ENCODE measurements around the gene STXBP3. TPM values are rescaled to one million over a fixed set of nuclear protein-coding genes. Genes with fewer than 3 reads are reported as not detected.

STXBP3 gene
- total RNA-seq, 6 experiments from 2014 or later, result 42.2 to 44.6 (median 43.5) TPM

- no peaks in the 10 kb centered on the region for H3K9me3 Mint-ChIP-seq
- H3K36me3 Mint-ChIP-seq (ENCODE audit: low read depth), result no peaks in the 10 kb centered on the region
- no peak for DNase-seq
- H3K4me1 Mint-ChIP-seq (ENCODE audit: low read depth), result peaks cover 53% of the 10 kb centered on the region
- no peak overlapping the region for H3K4me3 Mint-ChIP-seq
- no peaks in the 10 kb centered on the region; the same call in 1 of the 2 replicates for H3K27me3 Mint-ChIP-seq (ENCODE audit: insufficient read depth)
- no peak for TF ChIP-seq CTCF (IDR thresholded peaks at IDR 0.05)
- no peak overlapping the region for H3K27ac Mint-ChIP-seq
Observed at GRCh38 chr1:108716437-108717230, 29.8 kb upstream of the STXBP3 start.

GRCh38 chr1:108717774-108718316 is 28.6 kb upstream of the STXBP3 start:
- no peak overlapping the region for H3K27ac Mint-ChIP-seq
- no peak for TF ChIP-seq CTCF (IDR thresholded peaks at IDR 0.05)
- no peaks in the 10 kb centered on the region for H3K9me3 Mint-ChIP-seq
- H3K36me3 Mint-ChIP-seq (ENCODE audit: low read depth), result no peaks in the 10 kb centered on the region
- H3K27me3 Mint-ChIP-seq (ENCODE audit: insufficient read depth), result no peaks in the 10 kb centered on the region; the same call in 1 of the 2 replicates
- DNase-seq, result no peak
- peaks cover 62% of the 10 kb centered on the region for H3K4me1 Mint-ChIP-seq (ENCODE audit: low read depth)
- no peak overlapping the region for H3K4me3 Mint-ChIP-seq

GRCh38 chr1:108718927-108719655 is 27.4 kb upstream of the STXBP3 start:
- no peak for TF ChIP-seq CTCF (IDR thresholded peaks at IDR 0.05)
- Mint-ChIP-seq H3K9me3 (no peaks in the 10 kb centered on the region), H3K27ac (peak overlapping the region; percentile 96), H3K4me1 (ENCODE audit: low read depth) (peaks cover 62% of the 10 kb centered on the region), H3K4me3 (peak overlapping the region; percentile 54), H3K36me3 (ENCODE audit: low read depth) (no peaks in the 10 kb centered on the region), H3K27me3 (ENCODE audit: insufficient read depth) (no peaks in the 10 kb centered on the region; the same call in 1 of the 2 replicates)
- DNase-seq, result no peak

GRCh38 chr1:108719656-108720435 is 26.6 kb upstream of the STXBP3 start:
- Mint-ChIP-seq H3K36me3 (ENCODE audit: low read depth) (no peaks in the 10 kb centered on the region), H3K27ac (peak overlapping the region; percentile 96), H3K4me3 (peak overlapping the region; percentile 75), H3K27me3 (ENCODE audit: insufficient read depth) (no peaks in the 10 kb centered on the region; the same call in 1 of the 2 replicates), H3K9me3 (no peaks in the 10 kb centered on the region), H3K4me1 (ENCODE audit: low read depth) (peaks cover 62% of the 10 kb centered on the region)
- peak; percentile 84 for DNase-seq
- no peak for TF ChIP-seq CTCF (IDR thresholded peaks at IDR 0.05)

- H3K9me3 Mint-ChIP-seq, result no peaks in the 10 kb centered on the region
- H3K27ac Mint-ChIP-seq, result peak overlapping the region; percentile 67
- peak overlapping the region; percentile 66 for H3K4me3 Mint-ChIP-seq
- TF ChIP-seq CTCF (IDR thresholded peaks at IDR 0.05), result no peak
- H3K36me3 Mint-ChIP-seq (ENCODE audit: low read depth), result no peaks in the 10 kb centered on the region
- H3K4me1 Mint-ChIP-seq (ENCODE audit: low read depth), result peaks cover 47% of the 10 kb centered on the region
- no peak for DNase-seq
- no peaks in the 10 kb centered on the region; the same call in 1 of the 2 replicates for H3K27me3 Mint-ChIP-seq (ENCODE audit: insufficient read depth)
Observed at GRCh38 chr1:108722292-108722691, 24.2 kb upstream of the STXBP3 start.

Measured in HFFc6 (cell line).